Neutrophil (primary cell): ENCODE results near the gene EIF6.
"Not testable (repeated sequence)": the region's sequence is repeated elsewhere in the genome, so short reads cannot be mapped to it uniquely, and the experiment has no call there.

Experiments used
- H3K27ac ChIP-seq: fragments of 200-600 bp; sonication (generic); 2 replicates; pipeline ENCODE4 v1.5.1; 2016; ENCODE audit warnings: mild to moderate bottlenecking, moderate library complexity
- H3K27me3 ChIP-seq: fragments of 200-600 bp; sonication (generic); 2 replicates; pipeline ENCODE4 v1.6.0; 2016; ENCODE audit warnings: mild to moderate bottlenecking
- H3K36me3 ChIP-seq: fragments of 200-600 bp; sonication (generic); 2 replicates; pipeline ENCODE4 v1.5.1; 2017
- H3K4me1 ChIP-seq, 2 experiments: fragments of 200-600 bp in 1 of 2; sonication (generic) in 1 of 2; 1 replicate in 1 of 2; 2 replicates in 1 of 2; pipeline versions ENCODE4 v1.5.1 to v1.6.1; 2013 to 2016; ENCODE audit warnings: low read depth in 1 of 2, low read length in 1 of 2, mild to moderate bottlenecking in 1 of 2, moderate library complexity in 1 of 2; ENCODE audit not compliant: control insufficient read depth in 1 of 2, insufficient read depth in 1 of 2
- H3K4me3 ChIP-seq, 2 experiments: fragments of 200-600 bp in 1 of 2; sonication (generic) in 1 of 2; 1 replicate in 1 of 2; 2 replicates in 1 of 2; pipeline ENCODE4 v1.5.1; 2013 to 2016; ENCODE audit warnings: low read depth in 1 of 2, low read length in 1 of 2, mild to moderate bottlenecking in 1 of 2, moderate library complexity in 1 of 2
- H3K9me3 ChIP-seq: fragments of 200-600 bp; sonication (generic); 2 replicates; pipeline ENCODE4 v1.5.1; 2016
- TF ChIP-seq, protein P1 (sequence below): fragments of 200-600 bp; sonication (generic); IDR thresholded peaks from 2 replicates; pipeline ENCODE4 v1.5.1; 2016; ENCODE audit warnings: antibody characterized with exemption

The EIF6 gene

DNA sequence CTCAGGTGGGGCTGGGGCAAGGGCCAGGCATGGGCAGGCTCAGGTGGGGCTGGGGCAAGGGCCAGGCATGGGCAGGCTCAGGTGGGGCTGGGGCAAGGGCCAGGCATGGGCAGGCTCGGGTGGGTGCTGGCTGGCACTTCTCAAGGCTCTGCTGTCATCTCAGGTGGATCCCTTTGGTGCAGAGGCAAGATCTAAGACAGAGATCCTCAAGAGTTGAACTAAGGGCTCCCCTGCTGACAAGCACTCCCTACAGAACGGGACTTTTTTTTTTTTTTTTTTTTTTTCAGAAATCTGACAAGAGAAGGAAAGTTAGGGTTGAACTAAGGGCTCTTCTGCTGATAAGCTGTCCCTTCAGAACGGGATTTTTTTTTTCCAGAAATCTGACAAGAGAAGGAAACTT lies 31.6 kb downstream of the EIF6 start:
- Histone ChIP-seq H3K27me3 (no peaks in the 10 kb centered on the region), H3K4me3 (no peak overlapping the region), H3K27ac (no peak overlapping the region), H3K36me3 (peaks cover 23% of the 10 kb centered on the region), H3K9me3 (no peaks in the 10 kb centered on the region), H3K4me1 (peaks cover 22 to 25% of the 10 kb centered on the region in 2 experiments)
- TF ChIP-seq, protein P1, sequence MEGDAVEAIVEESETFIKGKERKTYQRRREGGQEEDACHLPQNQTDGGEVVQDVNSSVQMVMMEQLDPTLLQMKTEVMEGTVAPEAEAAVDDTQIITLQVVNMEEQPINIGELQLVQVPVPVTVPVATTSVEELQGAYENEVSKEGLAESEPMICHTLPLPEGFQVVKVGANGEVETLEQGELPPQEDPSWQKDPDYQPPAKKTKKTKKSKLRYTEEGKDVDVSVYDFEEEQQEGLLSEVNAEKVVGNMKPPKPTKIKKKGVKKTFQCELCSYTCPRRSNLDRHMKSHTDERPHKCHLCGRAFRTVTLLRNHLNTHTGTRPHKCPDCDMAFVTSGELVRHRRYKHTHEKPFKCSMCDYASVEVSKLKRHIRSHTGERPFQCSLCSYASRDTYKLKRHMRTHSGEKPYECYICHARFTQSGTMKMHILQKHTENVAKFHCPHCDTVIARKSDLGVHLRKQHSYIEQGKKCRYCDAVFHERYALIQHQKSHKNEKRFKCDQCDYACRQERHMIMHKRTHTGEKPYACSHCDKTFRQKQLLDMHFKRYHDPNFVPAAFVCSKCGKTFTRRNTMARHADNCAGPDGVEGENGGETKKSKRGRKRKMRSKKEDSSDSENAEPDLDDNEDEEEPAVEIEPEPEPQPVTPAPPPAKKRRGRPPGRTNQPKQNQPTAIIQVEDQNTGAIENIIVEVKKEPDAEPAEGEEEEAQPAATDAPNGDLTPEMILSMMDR, result no peak

DNA sequence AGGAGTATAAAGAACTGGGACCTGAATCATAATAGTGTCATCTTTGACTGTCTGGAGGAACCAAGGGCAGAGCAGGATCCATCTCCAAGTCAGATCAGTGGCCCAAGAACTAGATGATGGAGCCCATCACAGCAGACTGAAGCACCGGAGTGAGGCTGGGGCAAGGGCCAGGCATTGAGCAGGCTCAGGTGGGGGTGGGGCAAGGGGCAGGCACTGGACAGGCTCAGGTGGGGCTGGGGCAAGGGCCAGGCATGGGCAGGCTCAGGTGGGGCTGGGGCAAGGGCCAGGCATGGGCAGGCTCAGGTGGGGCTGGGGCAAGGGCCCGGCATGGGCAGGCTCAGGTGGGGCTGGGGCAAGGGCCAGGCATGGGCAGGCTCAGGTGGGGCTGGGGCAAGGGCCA lies 32.0 kb downstream of the EIF6 start:
- H3K27ac ChIP-seq, result peak overlapping the region; percentile 82
- H3K4me1 ChIP-seq, result peaks cover 22 to 25% of the 10 kb centered on the region in 2 experiments

DNA sequence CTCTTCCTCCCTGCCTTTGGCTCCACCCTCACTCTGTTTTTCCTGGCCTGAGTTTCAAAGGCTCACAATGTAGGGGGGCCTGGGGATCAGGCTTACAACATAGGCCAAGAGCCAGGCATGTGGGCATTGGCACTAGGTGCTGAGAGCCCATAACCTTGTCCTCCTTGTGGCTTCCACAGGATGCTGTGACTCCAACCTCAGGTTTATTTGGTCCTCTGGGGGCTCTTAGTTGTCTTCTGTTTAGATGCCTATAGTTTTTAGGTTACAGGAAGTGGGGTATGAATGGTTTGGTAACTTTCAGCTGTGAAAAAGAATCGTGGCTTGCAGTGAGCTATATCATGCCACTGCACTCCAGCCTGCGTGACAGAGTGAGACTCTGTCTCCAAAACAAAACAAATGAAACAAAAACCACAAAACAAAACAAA lies 32.5 kb downstream of the EIF6 start:
- Histone ChIP-seq H3K9me3 (no peaks in the 10 kb centered on the region), H3K4me3 (no peak overlapping the region), H3K27me3 (no peaks in the 10 kb centered on the region), H3K27ac (peak overlapping the region; percentile 82), H3K4me1 (peaks cover 22 to 25% of the 10 kb centered on the region in 2 experiments), H3K36me3 (peaks cover 25% of the 10 kb centered on the region)
- TF ChIP-seq, protein P1, result no peak

More for the DNA sequence above, 32.0 kb downstream of the EIF6 start:
- not testable (repeated sequence) for H3K27me3 ChIP-seq, H3K4me3 ChIP-seq, H3K9me3 ChIP-seq
- peaks cover 22% of the 10 kb centered on the region for H3K36me3 ChIP-seq

DNA sequence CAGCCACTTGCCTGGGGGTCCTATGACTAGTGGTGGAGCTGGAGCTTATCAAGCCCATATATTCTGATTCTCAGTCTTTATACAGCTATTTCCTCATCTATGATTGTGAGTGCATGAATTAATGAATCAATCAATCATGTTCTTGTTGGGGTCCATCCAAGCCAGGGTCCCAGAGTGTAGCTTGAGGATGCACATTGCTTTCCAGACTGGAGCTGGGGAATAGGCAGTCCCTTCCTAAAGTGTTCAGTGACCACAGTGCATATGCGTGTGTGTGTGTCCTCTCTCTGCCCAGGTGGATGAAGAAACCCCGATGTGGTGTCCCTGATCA lies 33.0 kb downstream of the EIF6 start:
- Histone ChIP-seq H3K4me1 (peaks cover 22 to 25% of the 10 kb centered on the region in 2 experiments), H3K36me3 (peaks cover 26% of the 10 kb centered on the region), H3K27ac (peak overlapping the region; percentile 82), H3K9me3 (no peaks in the 10 kb centered on the region), H3K4me3 (no peak overlapping the region), H3K27me3 (no peaks in the 10 kb centered on the region)
- TF ChIP-seq, protein P1, result no peak

DNA sequence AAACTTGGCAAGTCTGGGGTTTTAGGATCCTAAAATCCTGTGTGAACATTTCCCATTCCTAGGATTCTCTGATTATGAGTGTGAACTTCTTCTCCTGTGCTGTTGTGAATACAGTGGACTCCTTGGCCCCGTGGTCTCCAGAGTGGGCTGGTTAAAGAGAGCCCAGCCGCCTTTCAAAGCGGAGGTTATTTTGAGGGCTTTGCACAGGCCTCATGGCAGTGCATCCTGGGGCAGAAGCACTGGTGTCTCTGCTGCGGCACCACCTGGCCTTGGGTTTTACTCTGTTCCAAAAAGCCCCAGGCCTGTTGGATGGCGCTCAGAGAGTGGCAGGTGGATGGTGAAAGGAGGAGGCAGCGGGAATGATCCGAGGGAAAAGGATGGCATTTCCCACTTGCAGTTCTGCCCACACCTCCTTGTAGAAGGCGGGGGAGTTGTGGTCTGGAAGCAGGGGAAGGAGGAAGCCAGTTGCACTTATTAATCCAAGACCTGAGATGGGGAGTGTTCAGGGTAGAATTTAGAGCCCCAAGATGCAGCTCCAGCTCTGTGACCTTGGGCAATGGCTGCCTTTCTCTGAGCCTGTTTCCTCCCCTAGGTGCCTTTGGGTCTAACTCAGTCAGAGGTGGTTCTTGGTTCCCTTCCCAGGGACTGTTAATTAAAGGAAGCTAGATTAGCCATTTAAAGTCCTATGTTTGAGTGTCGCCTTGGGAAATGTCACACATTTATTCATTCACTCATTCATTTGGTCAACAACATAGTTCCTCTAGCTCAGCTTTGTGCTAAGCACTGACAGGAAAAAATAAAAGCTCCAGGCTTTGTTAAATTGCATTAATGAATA lies 35.7 kb downstream of the EIF6 start:
- TF ChIP-seq, protein P1, result no peak
- no peaks in the 10 kb centered on the region for H3K9me3 ChIP-seq
- no peaks in the 10 kb centered on the region for H3K27me3 ChIP-seq
- H3K27ac ChIP-seq, result no peak overlapping the region
- no peak overlapping the region for H3K4me3 ChIP-seq
- peaks cover 10% of the 10 kb centered on the region for H3K36me3 ChIP-seq
- peaks cover 22 to 25% of the 10 kb centered on the region in 2 experiments for H3K4me1 ChIP-seq

DNA sequence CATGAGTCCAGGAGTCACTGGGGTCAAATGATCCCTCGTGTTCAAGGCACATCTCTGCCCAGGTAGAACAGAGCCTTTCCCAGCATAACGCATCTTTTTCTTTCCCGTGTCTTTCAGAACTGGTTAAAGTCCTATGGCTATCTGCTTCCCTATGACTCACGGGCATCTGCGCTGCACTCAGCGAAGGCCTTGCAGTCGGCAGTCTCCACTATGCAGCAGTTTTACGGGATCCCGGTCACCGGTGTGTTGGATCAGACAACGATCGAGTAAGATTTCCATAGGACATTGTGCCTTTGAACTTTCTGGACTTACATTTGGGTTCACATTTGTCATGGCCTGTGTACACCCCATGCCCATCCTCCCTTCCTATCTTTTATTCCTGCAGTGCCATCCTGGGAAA lies 37.8 kb downstream of the EIF6 start:
- Histone ChIP-seq H3K27me3 (no peaks in the 10 kb centered on the region), H3K9me3 (no peaks in the 10 kb centered on the region), H3K27ac (no peak overlapping the region), H3K4me3 (no peak overlapping the region), H3K4me1 (peaks cover 19 to 20% of the 10 kb centered on the region in 2 experiments), H3K36me3 (peaks cover 9% of the 10 kb centered on the region)
- TF ChIP-seq, protein P1, result no peak
